HG03175 (cell line): ENCODE data around the gene CCDC33.

ENCODE experiments used
- ATAC-seq: cut with Tn5 transposase; IDR thresholded peaks from one replicate; pipeline ENCODE4 v1.9.1; 2021; ENCODE audit warnings: mild to moderate bottlenecking, moderate library complexity; ENCODE audit not compliant: unreplicated experiment

The CCDC33 gene

GRCh38 chr15:74311734-74312444, 75.8 kb downstream of the CCDC33 start:
- ATAC-seq = no peak

DNA sequence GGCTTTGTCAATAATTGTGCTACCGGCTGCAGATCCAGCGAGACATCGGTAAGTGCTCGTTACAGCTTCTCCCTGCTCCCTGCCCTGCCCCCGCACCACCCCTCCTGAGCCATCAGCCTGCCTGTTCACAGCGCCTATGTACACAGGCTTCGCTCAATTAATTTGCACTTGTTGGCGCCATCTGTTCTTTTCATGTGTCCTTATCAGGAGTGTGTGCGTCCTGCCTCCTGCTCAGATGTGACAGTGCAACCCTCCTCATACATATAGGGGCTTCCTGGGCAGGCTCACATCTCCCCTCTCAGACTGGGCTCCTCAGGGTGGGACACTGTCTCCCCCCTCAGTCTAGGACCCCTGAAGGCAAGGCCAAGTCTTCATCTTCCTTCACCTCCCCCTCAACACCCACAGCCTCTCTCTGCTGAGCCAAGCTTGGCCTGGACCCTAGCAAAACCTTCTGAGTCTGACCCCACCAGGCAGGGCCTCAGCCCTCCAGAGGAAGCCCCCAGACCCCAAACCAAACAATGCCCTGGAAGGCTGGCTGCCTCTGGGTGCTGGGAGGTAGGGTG, 76.4 kb downstream of the CCDC33 start:
- no peak for ATAC-seq

DNA sequence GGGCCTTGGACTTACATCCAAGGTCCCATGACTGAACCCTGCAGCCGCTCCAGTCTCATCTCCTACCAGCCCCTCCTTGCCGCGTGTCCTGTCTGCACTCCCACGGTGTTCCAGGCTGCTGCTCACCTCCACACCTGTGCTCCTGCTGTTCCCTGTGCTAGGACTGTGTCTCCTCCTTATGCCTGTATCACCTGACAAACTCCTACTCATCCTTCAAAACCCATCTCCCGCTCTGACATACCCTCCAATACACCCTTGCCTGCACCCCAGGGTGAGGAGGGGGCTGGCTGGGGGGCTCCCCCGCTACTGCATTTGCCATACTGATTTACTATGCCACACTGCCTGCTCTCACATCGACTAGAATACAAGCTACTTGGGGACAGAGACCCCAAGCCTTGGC, 77.8 kb downstream of the CCDC33 start:
- ATAC-seq = no peak

DNA sequence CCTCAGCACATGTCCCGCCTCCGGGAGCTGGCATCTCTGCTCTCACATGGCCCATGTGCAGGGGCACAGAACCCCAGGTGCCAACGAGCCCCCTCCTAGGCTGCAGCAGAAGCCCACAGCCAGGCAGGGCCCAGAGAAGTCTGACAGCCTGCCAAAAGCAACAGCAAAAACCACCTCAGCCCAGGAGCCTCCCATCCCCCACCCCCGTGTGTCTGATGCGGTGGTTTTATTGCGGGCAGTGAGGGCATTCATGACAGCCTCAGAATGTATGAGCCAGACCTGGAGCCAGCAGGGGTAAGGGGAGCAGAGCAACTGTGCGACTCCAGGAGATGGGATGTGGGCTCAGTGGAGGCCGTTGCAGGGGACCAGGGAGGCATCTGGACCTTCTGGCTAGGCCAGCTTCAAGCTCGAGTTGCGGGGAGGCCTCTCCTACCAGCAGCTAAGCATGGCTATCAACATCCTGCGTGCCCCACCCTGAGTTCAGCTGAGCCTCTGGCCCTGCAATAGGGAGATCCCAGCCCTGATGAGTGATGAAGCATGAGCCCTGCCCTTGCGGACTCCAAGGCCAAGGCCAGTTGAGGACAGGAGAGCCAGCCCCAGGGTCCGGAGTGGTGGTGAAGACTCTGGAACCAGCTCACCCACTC, 78.8 kb downstream of the CCDC33 start:
- ATAC-seq = no peak

GRCh38 chr15:74315626-74316025, 79.5 kb downstream of the CCDC33 start:
- ATAC-seq = no peak

DNA sequence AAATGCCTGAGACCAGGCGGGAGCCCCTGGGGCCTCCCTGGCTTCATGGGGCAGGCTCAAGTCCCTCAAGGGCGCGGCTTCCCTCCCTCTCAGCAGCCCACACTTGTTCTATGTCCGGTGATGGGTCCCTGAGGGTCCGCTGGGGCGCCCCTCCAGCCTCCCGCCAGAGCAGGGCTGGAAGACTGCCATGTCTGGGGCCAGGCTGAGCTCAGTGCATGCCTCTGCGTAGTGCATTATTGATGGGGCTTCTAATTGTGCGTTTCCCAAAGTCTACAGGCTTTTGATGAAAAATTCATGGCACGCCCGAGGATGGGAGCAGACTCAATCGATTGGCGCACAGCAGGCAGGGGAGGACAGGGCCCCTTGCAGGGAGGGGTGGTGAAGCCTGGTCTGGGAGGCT, 80.0 kb downstream of the CCDC33 start:
- no peak for ATAC-seq

- no peak for ATAC-seq
These were observed 81.8 kb downstream of the CCDC33 start for GRCh38 chr15:74317820-74318375.

GRCh38 chr15:74318376-74319137, 82.4 kb downstream of the CCDC33 start:
- no peak for ATAC-seq

DNA sequence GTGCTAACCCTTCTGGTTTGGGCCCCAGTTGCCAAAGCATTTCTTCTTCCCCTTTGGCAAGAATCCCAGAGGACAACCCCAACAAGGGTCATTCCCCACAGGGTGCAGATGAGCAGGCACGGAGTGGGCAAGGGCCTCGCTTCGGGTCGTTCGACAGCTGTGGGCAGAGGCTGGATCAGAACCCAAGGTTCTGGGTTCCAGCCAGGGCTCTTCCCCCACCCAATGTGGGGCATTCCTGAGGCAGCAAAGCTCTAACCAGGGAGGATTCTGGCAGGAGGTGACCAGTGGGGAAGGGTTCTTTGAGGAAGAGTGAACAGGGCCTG, 83.0 kb downstream of the CCDC33 start:
- no peak for ATAC-seq

- ATAC-seq = no peak
These were observed 83.6 kb downstream of the CCDC33 start for GRCh38 chr15:74319596-74320351.

GRCh38 chr15:74320352-74321247, 84.5 kb downstream of the CCDC33 start:
- ATAC-seq = no peak

- ATAC-seq = no peak
These were observed 86.5 kb downstream of the CCDC33 start for GRCh38 chr15:74322558-74323180.

GRCh38 chr15:74324714-74325113, 88.6 kb downstream of the CCDC33 start:
- no peak for ATAC-seq

GRCh38 chr15:74326746-74327145, 90.6 kb downstream of the CCDC33 start:
- ATAC-seq = no peak

DNA sequence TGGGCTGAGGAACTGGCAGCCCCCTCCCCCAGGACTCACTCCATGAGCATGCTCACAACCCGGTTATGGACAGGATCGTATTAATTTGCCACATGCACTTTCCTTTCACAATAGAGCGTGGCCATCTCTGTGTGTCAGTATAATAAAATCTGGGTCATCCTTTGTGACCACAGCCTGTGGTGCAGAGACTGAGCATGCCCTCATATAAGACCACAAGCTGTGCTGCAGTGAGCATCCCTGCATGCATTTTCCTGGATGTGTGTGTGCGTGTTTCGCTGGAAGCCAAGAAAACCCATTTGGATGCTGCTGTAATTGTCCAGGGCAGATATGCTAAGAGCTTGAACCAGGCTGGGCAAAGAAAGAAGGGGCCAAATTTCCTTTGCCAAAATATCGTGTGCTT, 91.6 kb downstream of the CCDC33 start:
- ATAC-seq = no peak

DNA sequence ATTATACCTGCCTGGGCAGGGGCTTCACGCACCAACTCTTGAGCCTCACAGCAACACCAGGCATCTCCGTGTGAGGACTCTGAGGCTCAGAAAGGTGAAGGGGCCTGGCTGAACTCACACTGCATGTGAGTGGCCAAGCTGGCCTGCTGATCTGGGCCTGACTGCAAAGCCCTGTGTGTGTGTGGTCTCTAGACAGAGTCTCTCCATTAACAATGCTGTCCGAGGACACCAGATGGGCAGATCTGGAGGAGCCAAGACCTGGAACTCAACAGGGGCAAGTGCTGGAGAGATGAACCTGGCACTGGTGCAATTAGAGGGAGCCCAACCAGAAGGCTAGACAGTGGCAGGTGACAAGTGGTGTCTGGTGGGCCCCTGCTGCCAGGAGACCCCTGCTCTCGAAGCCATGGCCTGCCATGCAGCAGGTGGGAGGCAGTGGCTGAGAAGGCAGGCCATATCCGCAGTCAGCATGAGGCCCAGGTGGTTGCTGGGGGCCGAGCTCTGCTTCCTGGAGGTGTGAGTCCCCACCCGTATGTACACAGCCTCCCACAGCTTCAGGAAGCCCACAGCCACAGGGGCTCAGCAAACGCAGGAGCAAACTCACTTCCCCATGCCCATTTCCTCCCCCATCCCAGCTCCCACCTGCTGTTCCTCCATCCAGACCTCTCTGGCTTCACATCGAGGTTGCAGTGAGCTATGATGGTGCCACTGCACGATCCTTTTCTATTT, 92.4 kb downstream of the CCDC33 start:
- no peak for ATAC-seq

- no peak for ATAC-seq
These were observed 94.8 kb downstream of the CCDC33 start for GRCh38 chr15:74330861-74331408.

DNA sequence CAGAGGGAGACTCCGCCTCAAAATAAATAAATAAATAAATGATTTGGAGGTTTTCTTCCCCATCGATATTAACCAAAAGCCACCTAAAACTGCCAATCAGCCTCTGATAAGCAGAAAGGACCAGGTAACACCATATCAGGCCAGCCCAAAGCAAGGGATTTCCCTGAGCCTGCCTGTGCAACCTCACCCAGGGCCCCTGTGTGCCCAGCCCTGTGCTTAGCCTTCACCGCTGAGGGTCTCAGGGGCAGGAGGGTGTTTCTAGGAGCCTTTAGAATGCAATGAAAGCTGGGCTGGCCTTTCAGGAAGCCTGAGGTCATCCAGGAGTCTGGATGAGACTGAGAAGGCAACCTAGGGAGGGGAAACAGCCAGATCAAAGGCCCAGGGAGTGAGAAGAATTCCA, 95.9 kb downstream of the CCDC33 start:
- no peak for ATAC-seq
